HG03103 (cell line): Measurements from ENCODE around the gene CNTLN.

Experiments used
- ATAC-seq: cut with Tn5 transposase; IDR thresholded peaks from one replicate; pipeline ENCODE4 v1.9.1; 2021; ENCODE audit warnings: low read depth; ENCODE audit not compliant: unreplicated experiment

The CNTLN gene, protein sequence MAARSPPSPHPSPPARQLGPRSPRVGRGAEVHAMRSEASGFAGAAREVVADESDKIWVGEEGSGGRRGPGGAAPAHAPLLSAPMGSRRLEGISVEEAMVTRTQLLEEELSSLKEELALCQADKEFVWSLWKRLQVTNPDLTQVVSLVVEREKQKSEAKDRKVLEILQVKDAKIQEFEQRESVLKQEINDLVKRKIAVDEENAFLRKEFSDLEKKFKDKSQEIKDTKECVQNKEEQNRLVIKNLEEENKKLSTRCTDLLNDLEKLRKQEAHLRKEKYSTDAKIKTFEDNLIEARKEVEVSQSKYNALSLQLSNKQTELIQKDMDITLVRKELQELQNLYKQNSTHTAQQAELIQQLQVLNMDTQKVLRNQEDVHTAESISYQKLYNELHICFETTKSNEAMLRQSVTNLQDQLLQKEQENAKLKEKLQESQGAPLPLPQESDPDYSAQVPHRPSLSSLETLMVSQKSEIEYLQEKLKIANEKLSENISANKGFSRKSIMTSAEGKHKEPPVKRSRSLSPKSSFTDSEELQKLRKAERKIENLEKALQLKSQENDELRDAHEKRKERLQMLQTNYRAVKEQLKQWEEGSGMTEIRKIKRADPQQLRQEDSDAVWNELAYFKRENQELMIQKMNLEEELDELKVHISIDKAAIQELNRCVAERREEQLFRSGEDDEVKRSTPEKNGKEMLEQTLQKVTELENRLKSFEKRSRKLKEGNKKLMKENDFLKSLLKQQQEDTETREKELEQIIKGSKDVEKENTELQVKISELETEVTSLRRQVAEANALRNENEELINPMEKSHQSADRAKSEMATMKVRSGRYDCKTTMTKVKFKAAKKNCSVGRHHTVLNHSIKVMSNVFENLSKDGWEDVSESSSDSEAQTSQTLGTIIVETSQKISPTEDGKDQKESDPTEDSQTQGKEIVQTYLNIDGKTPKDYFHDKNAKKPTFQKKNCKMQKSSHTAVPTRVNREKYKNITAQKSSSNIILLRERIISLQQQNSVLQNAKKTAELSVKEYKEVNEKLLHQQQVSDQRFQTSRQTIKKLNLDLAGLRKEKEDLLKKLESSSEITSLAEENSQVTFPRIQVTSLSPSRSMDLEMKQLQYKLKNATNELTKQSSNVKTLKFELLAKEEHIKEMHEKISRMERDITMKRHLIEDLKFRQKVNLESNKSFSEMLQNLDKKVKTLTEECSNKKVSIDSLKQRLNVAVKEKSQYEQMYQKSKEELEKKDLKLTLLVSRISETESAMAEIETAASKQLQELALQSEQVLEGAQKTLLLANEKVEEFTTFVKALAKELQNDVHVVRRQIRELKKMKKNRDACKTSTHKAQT (N-terminal part only)

DNA sequence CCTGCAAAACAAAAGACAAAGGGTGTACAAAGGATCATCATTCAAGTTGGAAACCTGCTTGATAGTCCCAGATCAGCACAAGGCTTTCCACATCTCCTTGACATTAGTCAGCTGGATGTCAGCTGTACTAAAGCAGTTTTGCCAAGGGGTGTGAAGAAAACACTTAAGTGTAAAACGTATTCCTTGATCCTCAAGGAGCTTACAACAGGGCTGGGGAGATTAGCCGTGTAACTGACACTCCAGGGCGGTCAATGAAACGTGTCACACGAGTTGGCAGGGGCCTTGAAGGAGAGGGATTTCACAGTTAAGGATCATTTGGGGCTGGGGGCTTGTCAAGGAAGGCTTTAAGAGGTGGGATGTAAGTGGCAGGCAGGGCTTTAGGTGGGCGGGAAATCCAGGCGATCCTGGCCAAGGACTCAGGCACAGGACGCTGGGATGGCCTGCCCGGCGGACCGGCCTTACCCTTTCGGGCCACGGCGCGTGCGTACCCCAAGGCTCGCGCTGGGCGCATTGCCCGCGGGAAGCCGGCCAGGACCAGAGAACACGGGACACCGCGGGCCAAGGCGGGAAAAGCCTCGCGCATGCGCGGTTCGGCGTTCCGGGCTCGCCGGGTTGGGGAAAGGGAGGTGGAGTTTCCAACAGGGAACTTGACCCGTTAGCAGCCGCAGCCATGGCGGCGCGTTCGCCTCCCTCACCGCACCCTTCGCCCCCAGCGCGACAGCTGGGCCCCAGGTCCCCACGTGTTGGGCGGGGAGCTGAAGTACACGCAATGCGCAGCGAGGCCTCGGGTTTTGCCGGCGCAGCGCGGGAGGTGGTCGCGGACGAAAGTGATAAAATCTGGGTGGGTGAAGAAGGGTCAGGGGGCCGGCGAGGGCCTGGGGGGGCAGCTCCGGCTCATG is at the start of gene CNTLN:
TSS of gene CNTLN (plus strand) at position 645 of the 899 bp plus-strand sequence. CDS start at position 671, 26 bp downstream.
- peak; percentile 52 for ATAC-seq

DNA sequence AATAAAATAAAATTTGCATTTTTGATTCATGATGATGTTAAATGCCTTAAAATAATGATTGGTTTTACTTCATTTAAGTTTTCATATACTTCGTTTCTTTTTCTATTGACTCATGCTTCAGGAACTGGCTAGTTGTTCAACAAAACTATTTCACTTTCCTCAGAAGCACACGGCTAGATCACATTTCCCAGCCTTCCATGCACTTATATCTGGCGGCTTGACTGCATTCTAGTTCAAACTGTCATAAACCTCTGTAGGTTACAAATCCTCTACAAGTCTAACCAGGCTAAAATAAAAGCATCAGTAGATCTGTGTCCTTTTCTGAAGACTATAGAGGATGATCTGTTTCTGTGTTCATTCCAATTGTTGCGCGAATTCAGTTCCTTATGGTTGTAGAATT is 46.3 kb upstream of the CNTLN start:
- ATAC-seq = no peak

DNA sequence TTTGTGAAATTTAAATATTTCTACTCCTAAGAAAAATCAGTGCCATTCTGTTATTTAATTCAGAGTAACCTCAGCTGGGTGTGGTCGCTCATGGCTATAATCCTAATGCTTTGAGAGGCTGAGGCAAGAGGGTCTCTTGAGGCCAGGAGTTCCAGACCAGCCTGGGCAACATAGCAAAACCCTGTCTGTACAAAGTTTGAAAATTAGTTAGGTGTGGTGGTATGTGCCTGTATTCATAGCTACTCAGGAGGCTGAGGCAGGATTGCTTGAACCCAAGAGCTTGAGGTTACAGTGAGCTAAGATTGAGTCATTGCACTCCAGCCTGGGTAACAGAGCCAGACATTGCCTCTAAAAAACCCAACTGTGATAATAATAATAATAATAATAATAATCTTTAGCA is 44.8 kb upstream of the CNTLN start:
- no peak for ATAC-seq

DNA sequence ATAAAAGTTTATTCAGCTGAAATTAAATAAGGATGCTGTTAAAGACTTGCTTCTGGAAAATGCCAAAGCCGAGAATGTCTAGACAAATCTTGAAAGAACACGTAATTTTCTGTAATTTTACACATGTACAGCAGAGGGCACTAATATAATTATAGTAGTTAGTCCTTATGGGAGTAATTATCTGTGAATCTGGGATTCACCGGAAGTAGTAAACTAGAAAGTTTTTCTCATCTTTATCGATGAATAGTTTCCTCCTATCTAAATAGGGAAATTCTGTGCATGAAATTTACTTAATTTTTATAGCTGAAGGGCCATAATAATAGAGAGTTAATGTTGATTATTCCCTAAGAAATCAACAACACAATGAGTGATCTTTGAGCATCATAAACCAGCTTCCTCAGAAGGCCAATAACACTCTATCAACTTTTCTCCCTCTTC is 18.4 kb upstream of the CNTLN start:
- no peak for ATAC-seq

DNA sequence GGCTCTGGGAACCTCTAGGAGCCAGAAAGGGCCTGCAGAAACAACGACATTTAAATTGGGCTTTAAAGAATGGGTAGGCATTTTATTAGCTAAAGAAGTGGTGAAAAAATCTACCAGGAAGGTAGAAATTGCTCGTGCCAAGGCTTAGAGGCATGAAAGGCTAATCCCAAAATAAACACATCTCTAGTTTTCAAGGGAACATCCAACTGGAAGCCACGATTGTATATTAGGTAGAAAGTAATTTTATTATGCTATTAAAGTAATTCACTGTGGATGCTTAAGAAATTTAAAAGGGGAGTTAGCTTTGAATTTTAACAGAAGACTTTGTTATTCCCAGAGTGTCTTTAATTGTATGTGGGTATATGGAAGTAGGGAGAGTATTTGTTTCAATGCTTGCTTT is 17.5 kb upstream of the CNTLN start:
- no peak for ATAC-seq

DNA sequence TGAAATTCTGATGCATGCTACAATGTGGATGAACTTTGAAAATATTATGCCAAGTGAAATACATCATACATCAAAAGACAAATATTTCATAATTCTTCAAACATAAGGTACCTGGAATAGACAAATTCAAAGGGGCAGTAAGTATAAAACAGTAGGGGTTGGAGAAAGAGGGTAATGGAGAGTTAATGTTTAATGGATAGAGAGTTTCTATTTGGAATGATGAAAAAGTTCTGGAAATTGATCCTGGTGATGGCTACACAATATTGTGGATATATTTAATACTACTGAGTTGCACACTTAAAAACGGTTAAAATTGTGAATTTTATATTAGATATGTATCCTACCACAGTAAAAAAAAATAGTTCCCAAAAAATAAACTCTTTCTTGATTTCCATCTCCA is 14.6 kb upstream of the CNTLN start:
- no peak for ATAC-seq

DNA sequence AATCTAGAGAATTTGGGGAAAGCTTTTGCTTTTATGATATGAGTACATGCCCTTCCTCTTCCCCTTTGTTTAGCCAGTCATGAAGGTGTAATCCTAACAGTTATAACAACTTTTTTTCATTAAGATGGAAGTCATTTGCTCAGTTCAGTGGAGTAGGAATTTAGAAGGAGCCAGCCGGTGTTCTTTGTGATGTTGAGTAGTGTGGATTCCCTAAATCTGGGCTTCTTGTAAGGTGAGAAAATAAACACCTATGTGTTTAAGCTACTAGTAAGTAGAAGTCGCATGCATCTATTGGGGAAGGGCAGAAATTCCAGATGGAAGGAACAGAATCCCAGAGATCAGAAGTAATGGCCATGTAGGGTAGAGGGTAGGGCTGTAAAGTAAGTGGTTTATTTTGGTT is 13.6 kb upstream of the CNTLN start:
- no peak for ATAC-seq

DNA sequence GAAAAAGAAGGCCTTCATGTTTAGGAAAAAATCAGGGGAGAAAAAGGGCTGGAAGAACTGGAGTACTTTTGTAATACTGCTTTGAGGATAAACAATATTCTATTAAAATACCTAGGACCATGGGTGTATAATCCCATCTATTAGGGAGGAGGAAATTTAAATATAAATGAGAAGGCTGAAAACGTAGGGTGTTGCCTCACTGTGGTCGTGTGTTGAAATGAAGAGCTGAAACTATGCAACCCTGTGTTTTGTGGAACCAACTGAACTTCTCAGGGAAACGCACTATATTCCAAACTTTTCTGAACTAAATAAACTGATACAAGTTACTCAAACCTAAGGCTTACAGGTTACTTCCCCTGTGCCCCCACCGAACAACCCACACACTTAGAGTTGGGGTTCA is 4.5 kb upstream of the CNTLN start:
- ATAC-seq = no peak

DNA sequence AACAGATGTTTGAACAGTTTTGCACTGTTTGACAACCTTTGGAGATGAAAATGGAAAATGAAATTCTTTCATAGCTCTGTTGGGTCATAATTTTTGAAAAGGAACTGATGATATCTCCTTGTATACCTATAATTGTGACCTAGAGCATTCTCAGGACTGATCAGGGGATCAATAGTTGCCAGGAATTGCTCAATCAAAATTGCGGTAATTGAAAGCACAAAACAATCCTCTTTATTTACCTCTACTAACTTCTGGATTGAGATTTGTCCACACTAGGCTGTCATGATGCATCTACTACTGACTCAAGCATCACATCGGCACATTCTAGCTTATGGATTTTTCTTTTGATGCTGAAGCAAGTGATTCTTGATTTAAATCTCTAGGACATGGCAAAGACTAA is 4.1 kb upstream of the CNTLN start:
- ATAC-seq = no peak

DNA sequence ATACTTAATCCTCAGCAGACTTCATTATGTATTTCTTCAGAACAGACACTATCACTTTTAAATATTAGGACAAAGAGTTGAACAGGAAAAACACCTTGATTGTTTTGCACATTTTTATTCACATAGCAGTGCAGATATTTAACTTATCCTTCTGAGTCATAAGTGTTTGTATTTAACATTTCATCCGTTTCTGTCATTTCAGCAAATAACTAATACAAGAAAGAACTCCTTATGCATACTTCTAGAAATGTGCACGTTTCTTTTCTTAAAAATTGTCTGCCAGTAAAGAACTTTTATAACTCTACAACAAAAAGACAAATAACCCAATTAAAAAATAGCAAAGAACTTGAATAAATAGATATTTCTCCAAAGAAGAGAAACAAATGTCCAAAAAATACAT is 3.3 kb upstream of the CNTLN start:
- ATAC-seq = no peak

DNA sequence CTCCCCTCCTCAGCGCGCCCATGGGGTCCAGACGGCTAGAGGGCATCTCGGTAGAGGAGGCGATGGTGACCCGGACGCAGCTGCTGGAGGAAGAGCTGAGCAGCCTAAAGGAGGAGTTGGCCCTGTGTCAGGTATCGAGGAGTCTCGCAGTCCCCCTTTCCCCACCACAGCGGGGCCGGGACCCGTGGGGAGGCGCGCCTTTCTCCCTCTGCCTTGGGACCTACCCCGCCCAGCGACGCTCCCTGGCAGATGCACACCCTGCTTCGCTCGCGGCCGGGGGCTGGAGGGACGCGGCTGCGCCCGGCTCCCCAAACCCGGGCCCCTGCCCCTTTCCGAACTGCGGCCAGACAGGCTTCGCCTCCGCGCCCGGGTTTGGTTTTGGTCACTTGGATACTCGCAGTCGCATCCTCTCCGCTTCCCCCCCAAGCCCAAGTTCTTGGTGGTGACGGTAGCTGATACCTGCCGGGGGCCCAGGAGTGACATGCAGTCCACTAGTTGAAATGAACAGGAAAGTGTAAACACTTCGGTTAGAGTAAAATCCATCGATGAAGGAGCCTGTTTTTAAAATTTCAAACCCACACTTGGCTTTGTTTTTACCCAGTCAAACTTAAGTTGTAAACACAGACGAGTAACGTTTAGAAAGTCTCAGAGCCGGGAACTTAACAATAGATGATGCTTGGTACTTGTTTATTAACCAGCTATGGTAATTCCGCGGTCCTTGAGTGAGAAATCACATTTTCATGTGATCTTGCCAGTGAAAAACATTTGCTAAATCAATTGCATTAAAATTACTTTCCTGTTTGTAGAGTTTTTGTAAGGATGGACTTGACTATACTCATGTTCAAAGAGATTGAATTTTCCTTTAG is 688 bp downstream of the CNTLN start:
- ATAC-seq = peak; percentile 37

DNA sequence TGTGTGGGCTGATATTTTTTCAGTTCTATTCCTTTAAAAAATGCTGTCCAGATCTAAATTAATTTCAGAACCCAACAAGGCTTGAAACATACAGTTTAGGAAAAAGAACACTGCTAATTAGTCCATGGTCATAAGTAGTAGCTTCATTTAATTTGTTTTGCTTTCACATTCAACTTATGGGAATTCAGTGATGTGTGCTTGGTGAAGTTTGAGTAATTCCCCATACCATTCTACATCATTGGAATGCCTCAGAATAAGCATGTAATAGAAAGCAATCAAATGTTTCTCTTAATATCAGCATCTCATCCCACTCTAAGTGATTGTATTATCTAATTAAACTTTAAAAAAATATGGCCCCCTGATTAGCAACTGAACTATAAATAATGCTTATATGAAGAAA is 2.7 kb downstream of the CNTLN start:
- no peak for ATAC-seq

DNA sequence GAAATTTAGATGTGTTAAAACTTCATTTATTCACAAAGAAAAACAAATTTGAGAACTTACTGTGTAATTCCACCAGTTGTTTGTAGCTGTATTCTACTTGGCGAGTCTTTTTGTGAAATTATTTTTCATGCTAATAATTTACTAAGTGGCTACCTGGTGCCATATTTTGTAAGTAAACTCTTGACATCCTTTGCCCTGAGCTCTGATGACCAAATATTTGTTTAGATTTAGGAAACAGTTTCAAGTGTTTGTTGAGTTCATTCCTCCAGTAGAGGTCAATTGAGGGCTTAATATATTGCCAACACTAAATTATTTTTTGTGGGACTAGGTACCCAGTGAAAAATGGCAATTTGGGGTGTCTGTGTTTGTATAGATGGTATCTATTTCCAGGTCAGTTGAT is 3.7 kb downstream of the CNTLN start:
- no peak for ATAC-seq

DNA sequence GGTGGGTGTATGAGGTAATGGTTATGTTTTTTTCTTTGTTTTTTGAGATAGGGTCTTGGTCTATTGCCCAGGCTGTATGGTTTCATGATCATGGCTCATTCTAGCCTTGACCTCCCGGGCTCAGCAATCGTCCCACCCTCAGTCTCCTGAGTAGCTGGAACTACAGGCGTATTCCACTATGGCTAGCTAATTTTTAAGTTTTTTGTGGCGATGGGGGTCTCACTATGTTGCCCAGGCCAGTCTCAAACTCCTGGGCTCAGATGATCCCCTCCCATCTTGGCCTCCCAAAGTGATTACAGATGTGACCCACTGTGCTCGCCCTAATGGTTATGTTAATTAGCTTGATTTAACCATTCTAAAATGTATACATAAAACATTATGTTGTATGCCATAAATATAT is 5.6 kb downstream of the CNTLN start:
- ATAC-seq = no peak

DNA sequence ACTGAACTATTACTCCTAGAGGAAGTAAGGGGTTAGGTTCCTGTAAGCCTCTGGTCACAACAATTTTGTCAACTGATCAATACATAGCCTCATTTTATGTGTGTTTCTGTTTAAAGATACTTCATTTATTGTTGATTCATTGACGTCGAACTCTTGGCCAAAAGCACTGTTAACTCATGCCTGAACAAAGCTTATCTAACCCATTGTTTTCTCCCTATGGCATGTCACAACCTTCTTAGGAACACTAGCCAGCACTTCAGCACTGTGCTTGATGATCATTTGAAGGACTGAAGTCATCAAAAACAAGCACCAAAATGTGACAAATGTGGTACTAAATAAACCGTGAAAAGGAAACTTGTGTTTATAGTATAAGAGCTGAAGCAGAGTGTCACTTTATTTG is 13.5 kb downstream of the CNTLN start:
- ATAC-seq = no peak

DNA sequence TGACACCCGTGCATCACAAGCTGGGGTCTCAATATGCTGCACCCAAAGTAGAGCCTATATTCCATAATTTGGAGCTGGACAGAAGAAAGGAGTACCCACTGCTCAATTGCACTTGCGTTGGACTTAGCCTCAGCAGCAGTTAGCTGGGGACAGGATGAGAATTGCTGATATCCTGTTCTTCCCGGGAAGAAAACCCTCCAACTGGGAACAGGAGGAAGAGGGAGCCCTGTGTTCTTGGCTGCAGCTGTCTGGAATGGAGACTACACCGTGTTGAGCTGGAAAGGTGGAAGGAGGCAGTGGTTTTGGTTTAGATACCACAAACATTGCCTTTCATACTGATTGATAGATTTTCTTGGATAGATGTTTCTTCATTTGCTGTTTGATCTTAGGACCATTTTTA is 24.6 kb downstream of the CNTLN start:
- no peak for ATAC-seq

DNA sequence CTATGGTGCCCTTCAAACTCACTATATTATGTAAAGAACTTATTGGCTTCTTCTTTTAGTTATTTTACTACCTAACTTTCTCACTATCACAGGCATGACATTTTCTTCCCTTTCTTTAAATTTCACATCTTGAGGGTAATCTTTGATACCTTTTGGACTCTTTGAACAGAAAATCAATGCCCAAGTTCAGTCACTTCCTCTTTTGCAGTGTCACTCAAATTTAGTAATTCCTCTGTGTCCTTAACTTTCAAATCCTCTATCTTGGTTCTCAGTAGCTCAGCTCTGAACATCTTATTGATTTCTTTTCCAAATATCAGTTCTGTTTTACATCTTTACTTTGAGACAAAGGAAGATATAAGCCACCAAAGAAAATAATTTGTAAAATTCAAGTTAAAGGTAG is 25.5 kb downstream of the CNTLN start:
- ATAC-seq = no peak

DNA sequence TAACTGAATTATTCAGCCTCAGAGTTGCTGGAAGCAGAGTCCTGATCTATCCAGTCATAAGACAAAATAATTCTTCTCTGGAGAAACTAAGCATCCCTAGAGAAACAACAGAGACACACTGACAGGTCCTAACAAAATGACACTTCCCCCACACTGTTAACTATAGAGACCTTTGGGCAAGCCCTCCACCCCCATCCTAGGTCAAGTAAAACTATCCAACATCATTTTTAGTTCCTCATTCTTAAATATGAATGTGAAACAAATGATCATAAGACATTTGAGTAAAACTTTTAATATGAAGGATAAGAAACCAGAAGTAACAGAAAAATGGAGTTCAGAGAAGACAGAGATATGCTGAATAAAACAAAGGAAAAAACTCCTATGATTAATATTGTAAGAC is 30.9 kb downstream of the CNTLN start:
- no peak for ATAC-seq

DNA sequence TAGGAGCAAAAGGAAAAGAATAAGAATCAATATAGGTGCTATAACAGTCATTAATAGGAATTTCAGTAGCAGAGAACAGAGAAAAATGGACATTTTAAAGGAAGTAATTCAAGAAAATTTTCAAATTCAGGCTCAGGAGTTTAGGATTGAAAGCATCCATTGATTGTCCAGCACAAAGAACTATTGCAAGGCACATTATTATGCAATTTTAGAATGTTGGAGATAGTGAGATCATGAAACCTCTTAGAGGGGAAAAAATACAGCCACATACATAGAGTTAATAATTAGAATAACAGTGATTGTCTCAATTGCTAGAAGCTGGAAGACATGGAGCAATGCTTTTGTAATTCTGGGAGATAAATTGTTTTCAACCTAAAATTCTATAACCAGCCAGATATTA is 31.5 kb downstream of the CNTLN start:
- ATAC-seq = no peak
